Heart right ventricle (tissue), 16 donors: ENCODE data around the gene ATP8B2. TPM values are rescaled to one million over a fixed set of nuclear protein-coding genes. Genes with fewer than 3 reads are reported as not detected.

Experiments used
- ATAC-seq, 8 donors: fragments of 200-7000 bp; cut with Tn5 transposase; one replicate each; pipeline ENCODE4 v1.9.1; 2020; ENCODE audit warnings: mild to moderate bottlenecking in 8 of 8, moderate library complexity in 8 of 8, moderate number of reproducible peaks in 1 of 8
- DNase-seq, 2 donors: peaks; one replicate each; pipeline ENCODE4 v3.0.0-alpha.2; 2020
- H3K27ac ChIP-seq, 10 donors: fragments of 200-600 bp; sonication (generic) in 2 of 10; one replicate each; pipeline versions ENCODE4 v1.5.0 to v1.8.0; 2020 to 2022; ENCODE audit warnings: mild to moderate bottlenecking in 3 of 10
- H3K27me3 ChIP-seq, 7 donors: fragments of 200-600 bp; one replicate each; pipeline ENCODE4 v1.8.0; 2021 to 2022; ENCODE audit warnings: mild to moderate bottlenecking in 2 of 7
- H3K36me3 ChIP-seq, 9 donors: fragments of 200-600 bp; sonication (generic) in 1 of 9; one replicate each; pipeline versions ENCODE4 v1.5.0 to v1.8.0; 2020 to 2022; ENCODE audit warnings: mild to moderate bottlenecking in 2 of 9
- H3K4me1 ChIP-seq, 9 donors: fragments of 200-600 bp; sonication (generic) in 1 of 9; one replicate each; pipeline versions ENCODE4 v1.5.0 to v1.8.0; 2020 to 2022; ENCODE audit warnings: mild to moderate bottlenecking in 4 of 9
- H3K4me3 ChIP-seq, 10 donors: fragments of 200-600 bp; sonication (generic) in 2 of 10; one replicate each; pipeline versions ENCODE4 v1.5.0 to v1.8.0; 2020 to 2022; ENCODE audit warnings: mild to moderate bottlenecking in 7 of 10, moderate library complexity in 2 of 10
- H3K9me3 ChIP-seq, 11 donors: fragments of 200-600 bp in 10 of 11; sonication (generic) in 2 of 11; one replicate each; pipeline versions ENCODE4 v1.5.0 to v1.8.0; 2013 to 2022; ENCODE audit warnings: mild to moderate bottlenecking in 2 of 11, control low read depth in 1 of 11, moderate library complexity in 1 of 11
- WGBS, 2 donors: extraction: QIAGEN DNeasy Blood & Tissue Kit; methylation state at CpG; one replicate each; pipeline ENCODE4 v1.1.7; 2013; ENCODE audit warnings: inconsistent platforms in 1 of 2; 5-methylcytosine and 5-hydroxymethylcytosine counted together
- intact Hi-C, 10 donors: fragments of 100-400 bp; cut with DNase I; formaldehyde crosslinking; loops; one replicate each; pipeline versions ENCODE4 v1.11.1 to v1.14.2; 2022
- polyA plus RNA-seq, 2 donors: library from polyadenylated mRNA; stranded (reverse); fragments of 200-250 nt; gene quantifications; one replicate each; pipeline ENCODE4 v1.2.3, GENCODE V29; 2013
- total RNA-seq, 10 donors: library from RNA; stranded (reverse); fragmentation: NEBNext Ultra II Directional in 3 of 10; extraction: Animal tissue kit (Norgen Biotek cat#: 25700) in 3 of 10; gene quantifications; one replicate each; pipeline versions ENCODE4 v1.2.1 to v1.2.4, GENCODE V29; 2021 to 2023
- TF ChIP-seq, protein P1 (sequence below), 9 donors: fragments of 200-600 bp; sonication (generic) in 2 of 9; IDR thresholded peaks; one replicate each; pipeline versions ENCODE4 v1.5.0 to v1.8.0; 2021 to 2022; ENCODE audit warnings: antibody characterized with exemption in 9 of 9, mild to moderate bottlenecking in 5 of 9, moderate library complexity in 1 of 9
- donor health status: Arrhythmogenic right ventricular cardiomyopathy.
- donor health status: ischemic (EF 13 %, LVEDD 7.1; RV severe dilation, severe dysfunction).
- donor health status: healthy with polysubstance abuse.
- donor health status: DM: no; HTN: yes; CAD: no.
- donor health status: DM: no; HTN: no; CAD: no.
- donor health status: ischemic (EF 25% LVEDD 6.9; RV normal size, moderate dysfunction).
- donor health status: ischemic (EF 25% LVEDD 5.7; RV mildly dilated, moderate dysfunction).
- donor health status: healthy.
- donor health status: DM: yes; HTN: yes; CAD: no.
- donor health status: Ischemic cardiomyopathy.
- donor health status: ischemic (EF 35%, LVEDD 5.7; RV mildly dilated, moderate dysfunction).
- donor health status: nonischemic (EF 11% LVEDD 7.7; RV severe dilation, severe dysfunction).
- donor health status: DM: yes; HTN: yes; CAD: no.
- donor health status: PGD.
- donor health status: ischemic (EF 29% LVEDD 5.4; RV normal size, mild dysfunction).
- donor health status: nonischemic (EF 23%, LVEDD 6.1; RV moderate dilation, normal function).

ATP8B2 gene
- total and polyA plus RNA-seq, 12 donors = 8.0 to 17.3 (median 13.3) TPM

DNA sequence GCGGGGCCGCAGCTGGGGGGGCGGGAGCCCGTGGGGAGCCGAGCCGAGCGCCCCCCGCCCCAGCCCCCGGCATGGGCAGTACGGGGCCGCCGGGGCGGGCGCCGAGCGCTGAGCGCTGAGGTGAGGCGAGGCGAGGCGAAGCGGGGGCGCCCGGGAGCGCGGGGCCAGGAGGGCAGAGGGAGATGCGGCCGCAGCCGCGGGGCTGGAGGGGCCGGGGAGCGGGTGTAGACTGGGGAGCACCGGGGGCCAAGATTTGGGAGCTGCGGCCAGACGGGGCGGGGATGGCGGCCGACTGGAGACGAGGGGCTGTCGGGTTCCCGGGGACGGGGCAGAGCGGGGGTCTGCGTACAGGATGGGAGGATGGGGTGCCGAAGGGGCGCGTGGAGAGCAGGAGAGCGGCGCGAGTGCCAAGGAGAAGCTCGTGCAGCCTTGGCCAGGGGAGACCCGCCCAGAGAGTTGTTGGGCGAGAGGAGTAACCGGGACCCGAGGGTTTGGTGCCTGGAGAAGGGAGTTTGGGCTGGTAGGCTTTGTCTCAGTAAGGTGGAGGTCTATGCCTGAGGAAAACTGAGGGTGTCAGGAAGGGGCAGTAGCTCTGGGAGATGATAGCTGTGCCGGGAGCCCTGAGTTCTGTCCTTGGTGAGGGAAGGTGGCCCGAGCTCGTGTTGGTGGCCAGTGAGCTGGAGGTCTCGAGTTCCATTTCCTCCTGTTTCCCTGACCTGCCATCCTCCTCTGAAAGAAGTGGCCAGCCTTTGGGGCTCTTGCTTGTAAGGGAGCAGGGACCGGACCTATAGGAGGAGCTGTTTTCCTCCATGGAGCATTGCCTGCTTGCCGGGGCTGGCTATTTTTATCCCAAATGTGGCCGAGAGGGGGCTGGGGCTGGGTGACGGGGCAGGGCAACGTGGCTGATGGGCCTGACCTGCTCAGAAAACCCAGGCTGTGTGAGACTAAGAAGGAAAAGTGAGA, 539 bp downstream of the ATP8B2 start:
- Histone ChIP-seq H3K4me3 (peak overlapping the region; percentile 69 to 89 (median 78)), H3K36me3 (peaks cover 0 to 12% (median 0%) of the 10 kb centered on the region in 9 donors), H3K27ac (peak overlapping the region; percentile 53 to 94 (median 92)), H3K9me3 (no peaks in the 10 kb centered on the region), H3K27me3 (peaks cover 0 to 33% (median 0%) of the 10 kb centered on the region in 7 donors), H3K4me1 (peaks cover 19 to 61% (median 44%) of the 10 kb centered on the region in 9 donors)
- DNase-seq = peak; percentile 57 to 85
- ATAC-seq = peak; percentile 42 to 71 (median 61)
- intact Hi-C loops = loop anchor here in 3 of 10 donors (5.0 to 10.0 kb wide), 3 partner anchors 54 to 229 kb away; partner anchors contain the start of genes HAX1 (in 2 of the 3) and UBE2Q1 (in 1 of the 3)
- WGBS, 2 donors = 1% methylated on average over 55 to 63 of the region's 63 CpGs
- TF ChIP-seq, protein P1, sequence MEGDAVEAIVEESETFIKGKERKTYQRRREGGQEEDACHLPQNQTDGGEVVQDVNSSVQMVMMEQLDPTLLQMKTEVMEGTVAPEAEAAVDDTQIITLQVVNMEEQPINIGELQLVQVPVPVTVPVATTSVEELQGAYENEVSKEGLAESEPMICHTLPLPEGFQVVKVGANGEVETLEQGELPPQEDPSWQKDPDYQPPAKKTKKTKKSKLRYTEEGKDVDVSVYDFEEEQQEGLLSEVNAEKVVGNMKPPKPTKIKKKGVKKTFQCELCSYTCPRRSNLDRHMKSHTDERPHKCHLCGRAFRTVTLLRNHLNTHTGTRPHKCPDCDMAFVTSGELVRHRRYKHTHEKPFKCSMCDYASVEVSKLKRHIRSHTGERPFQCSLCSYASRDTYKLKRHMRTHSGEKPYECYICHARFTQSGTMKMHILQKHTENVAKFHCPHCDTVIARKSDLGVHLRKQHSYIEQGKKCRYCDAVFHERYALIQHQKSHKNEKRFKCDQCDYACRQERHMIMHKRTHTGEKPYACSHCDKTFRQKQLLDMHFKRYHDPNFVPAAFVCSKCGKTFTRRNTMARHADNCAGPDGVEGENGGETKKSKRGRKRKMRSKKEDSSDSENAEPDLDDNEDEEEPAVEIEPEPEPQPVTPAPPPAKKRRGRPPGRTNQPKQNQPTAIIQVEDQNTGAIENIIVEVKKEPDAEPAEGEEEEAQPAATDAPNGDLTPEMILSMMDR (IDR thresholded peaks at IDR 0.05) = peak in 8 of 9 donors; percentile 37 to 75 (median 61)

DNA sequence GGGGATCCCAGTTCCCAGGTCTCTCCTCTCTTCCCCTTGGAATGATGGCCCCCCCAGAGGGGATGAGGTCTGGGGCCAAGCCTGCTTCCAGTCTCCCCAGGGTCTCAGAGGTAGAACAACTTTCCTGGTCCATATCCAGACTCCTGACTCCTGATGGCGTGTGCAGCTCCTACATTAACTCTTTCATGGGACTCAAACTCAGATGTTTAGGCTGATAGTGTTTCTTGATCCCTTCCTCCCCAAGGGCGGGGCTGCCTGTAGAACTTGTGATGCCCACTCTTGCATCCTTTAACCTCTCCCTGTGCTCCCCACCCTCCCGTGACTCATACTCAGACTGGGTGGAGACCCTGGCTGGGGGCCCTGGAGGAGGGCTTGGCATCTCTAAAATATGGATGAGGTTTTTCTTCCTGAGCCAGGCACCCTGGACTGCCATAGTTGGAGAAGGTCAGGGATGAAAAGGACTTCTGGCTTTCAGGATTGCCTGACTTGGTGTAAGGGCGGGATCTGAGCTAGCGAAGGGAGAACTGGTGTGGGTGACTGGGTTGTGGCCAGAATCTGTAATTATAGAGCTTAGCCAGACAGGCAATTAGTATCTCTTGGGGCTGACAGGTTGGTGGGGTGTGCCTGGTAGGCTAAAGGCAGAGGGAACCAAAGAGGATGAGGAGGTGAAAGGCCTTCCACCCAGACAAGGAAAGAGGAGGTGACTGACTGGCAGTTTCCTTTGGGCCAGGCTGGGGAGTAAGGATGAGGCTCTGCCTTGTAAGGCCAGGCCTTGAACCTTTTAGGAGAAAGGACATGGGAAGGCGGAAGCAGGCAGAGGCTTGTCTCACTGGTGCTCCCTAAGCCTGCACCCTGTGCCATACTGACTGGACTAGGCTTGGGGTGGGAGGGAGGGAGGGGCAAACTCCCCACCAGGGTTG, 1.5 kb downstream of the ATP8B2 start:
- peak in 6 of 8 donors; percentile 5 to 55 (median 20) for ATAC-seq
- intact Hi-C loops = loop anchor here in 3 of 10 donors (5.0 to 10.0 kb wide), 3 partner anchors 55 to 228 kb away; partner anchors contain the start of genes HAX1 (in 2 of the 3) and UBE2Q1 (in 1 of the 3)
- TF ChIP-seq, protein P1 (IDR thresholded peaks at IDR 0.05) = peak in 3 of 9 donors; percentile 4 to 22 (median 15)
- peaks cover 0 to 22% (median 6%) of the 10 kb centered on the region in 9 donors for H3K36me3 ChIP-seq
- DNase-seq = peak; percentile 41 to 47
- peaks cover 0 to 33% (median 0%) of the 10 kb centered on the region in 7 donors for H3K27me3 ChIP-seq
- 57 to 60% methylated on average over 6 of the region's 6 CpGs for whole genome bisulfite sequencing, 2 donors
- peak overlapping the region; percentile 69 to 89 (median 78) for H3K4me3 ChIP-seq
- H3K9me3 ChIP-seq = no peaks in the 10 kb centered on the region
- peak overlapping the region; percentile 53 to 94 (median 92) for H3K27ac ChIP-seq
- H3K4me1 ChIP-seq = peaks cover 19 to 58% (median 42%) of the 10 kb centered on the region in 9 donors

DNA sequence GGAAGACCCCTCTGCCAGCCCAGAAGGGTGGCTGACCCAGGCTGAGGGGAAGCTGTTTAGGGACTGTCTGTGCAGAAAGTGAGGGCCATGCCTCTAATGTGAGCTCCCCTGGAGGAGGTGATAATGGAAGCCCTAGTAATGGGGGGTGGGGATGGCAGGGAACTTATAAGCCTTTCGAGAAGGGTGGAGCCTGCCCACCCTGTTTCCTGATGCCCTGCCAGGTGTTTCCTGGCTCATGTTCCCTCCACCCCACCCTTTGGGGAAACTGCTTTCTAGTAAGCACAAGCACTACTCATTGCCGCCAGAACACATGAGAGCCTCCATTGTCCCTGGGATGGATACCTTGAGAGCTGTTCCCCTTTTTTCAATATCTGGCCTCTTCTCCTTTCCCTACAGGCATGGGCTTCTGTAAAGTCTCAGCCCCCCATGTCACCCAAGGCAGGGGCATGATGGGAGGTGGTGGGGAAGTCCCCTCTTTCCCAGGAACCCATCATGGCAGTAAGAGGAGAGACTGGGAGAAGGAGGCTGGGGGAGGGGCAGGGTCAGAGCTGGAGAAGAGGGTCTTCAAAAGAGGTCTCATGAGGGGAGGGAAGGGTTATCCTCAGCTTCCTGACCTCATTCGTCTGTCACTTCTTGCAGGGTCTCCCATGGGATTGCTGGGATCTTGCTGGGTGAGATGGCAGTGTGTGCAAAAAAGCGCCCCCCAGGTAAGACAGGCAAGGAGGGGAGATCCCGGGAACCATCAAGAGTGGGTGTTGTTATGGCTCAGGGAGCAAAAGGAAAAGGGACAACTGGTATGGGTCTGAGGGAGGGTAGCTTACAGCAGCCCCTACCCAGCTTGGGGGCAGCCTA, 2.4 kb downstream of the ATP8B2 start:
- no peaks in the 10 kb centered on the region for H3K9me3 ChIP-seq
- TF ChIP-seq, protein P1 (IDR thresholded peaks at IDR 0.05) = no peak
- ATAC-seq = peak in 1 of 8 donors; percentile 0
- H3K4me3 ChIP-seq = peak overlapping the region in 9 of 10 donors; percentile 30 to 56 (median 50)
- H3K4me1 ChIP-seq = peaks cover 19 to 58% (median 42%) of the 10 kb centered on the region in 9 donors
- DNase-seq = no peak
- H3K36me3 ChIP-seq = peaks cover 0 to 31% (median 6%) of the 10 kb centered on the region in 9 donors
- 40 to 45% methylated on average over 5 of the region's 5 CpGs for WGBS, 2 donors
- peak overlapping the region in 8 of 10 donors; percentile 89 to 94 (median 92) for H3K27ac ChIP-seq
- peaks cover 0 to 33% (median 0%) of the 10 kb centered on the region in 7 donors for H3K27me3 ChIP-seq
- intact Hi-C loops = loop anchor here in 3 of 10 donors (5.0 to 10.0 kb wide), 3 partner anchors 55 to 227 kb away; partner anchors contain the start of genes HAX1 (in 2 of the 3) and UBE2Q1 (in 1 of the 3)
